Keratinocyte (primary cell): ENCODE measurements around the gene MAP3K20. TPM values are rescaled to one million over a fixed set of nuclear protein-coding genes. Genes with fewer than 3 reads are reported as not detected.

ENCODE experiments used
- DNase-seq: peaks from one replicate; pipeline ENCODE4 v3.0.0-alpha.2; 2011; ENCODE audit warnings: low read depth, missing footprints, low spot score
- FAIRE-seq: peaks from 2 replicates; lab custom pipeline; 2011; peaks lifted over from hg19 to GRCh38; lab: Jason Lieb, UNC
- H2AFZ ChIP-seq: 2 replicates; pipeline ENCODE4 v1.6.0; 2012; ENCODE audit warnings: low read length, control low read depth, inconsistent platforms; ENCODE audit not compliant: control insufficient read depth
- H3K27ac ChIP-seq: 2 replicates; pipeline ENCODE4 v1.5.1; 2011; ENCODE audit warnings: low read length; ENCODE audit not compliant: control insufficient read depth, insufficient read depth
- H3K27me3 ChIP-seq: 3 replicates; pipeline ENCODE4 v1.6.0; 2011; ENCODE audit warnings: low read length; ENCODE audit not compliant: control insufficient read depth, insufficient read depth; ENCODE audit errors: extremely low read depth
- H3K36me3 ChIP-seq, 2 experiments: 2 replicates in 1 of 2; 3 replicates in 1 of 2; pipeline ENCODE4 v1.5.1; 2011; ENCODE audit warnings: low read length in 2 of 2, mild to moderate bottlenecking in 1 of 2; ENCODE audit not compliant: control insufficient read depth in 2 of 2, insufficient read depth in 2 of 2; ENCODE audit errors: extremely low read depth in 1 of 2
- H3K4me1 ChIP-seq: 3 replicates; pipeline ENCODE4 v1.5.1; 2011; ENCODE audit warnings: low read length; ENCODE audit not compliant: control insufficient read depth, insufficient read depth; ENCODE audit errors: extremely low read depth
- H3K4me2 ChIP-seq: 3 replicates; pipeline ENCODE4 v1.6.0; 2011; ENCODE audit warnings: low read depth, low read length; ENCODE audit not compliant: control insufficient read depth, insufficient read depth; ENCODE audit errors: extremely low read depth
- H3K4me3 ChIP-seq, 3 experiments: fragments of 200-600 bp in 1 of 3; sonication (generic) in 1 of 3; 2 replicates in 2 of 3; 3 replicates in 1 of 3; pipeline ENCODE4 v1.5.1; 2011 to 2016; ENCODE audit warnings: low read length in 3 of 3, mild to moderate bottlenecking in 3 of 3, control low read depth in 2 of 3, inconsistent platforms in 1 of 3, low read depth in 1 of 3, mixed read lengths in 1 of 3, mixed run types in 1 of 3, moderate library complexity in 1 of 3; ENCODE audit not compliant: control insufficient read depth in 2 of 3, insufficient read depth in 2 of 3; ENCODE audit errors: extremely low read depth in 1 of 3
- H3K79me2 ChIP-seq: 2 replicates; pipeline ENCODE4 v1.6.0; 2012; ENCODE audit warnings: low read length; ENCODE audit not compliant: control insufficient read depth, insufficient read depth
- H3K9ac ChIP-seq: 3 replicates; pipeline ENCODE4 v1.6.0; 2011; ENCODE audit warnings: low read length; ENCODE audit not compliant: control insufficient read depth, insufficient read depth; ENCODE audit errors: extremely low read depth
- H3K9me1 ChIP-seq: 3 replicates; pipeline ENCODE4 v1.6.0; 2011; ENCODE audit warnings: low read length; ENCODE audit not compliant: control insufficient read depth, insufficient read depth; ENCODE audit errors: extremely low read depth
- H3K9me3 ChIP-seq: 2 replicates; pipeline ENCODE4 v1.5.1; 2012; ENCODE audit warnings: low read depth, low read length; ENCODE audit not compliant: control insufficient read depth
- H4K20me1 ChIP-seq: 3 replicates; pipeline ENCODE4 v1.6.0; 2011; ENCODE audit warnings: low read length; ENCODE audit not compliant: control insufficient read depth, insufficient read depth; ENCODE audit errors: extremely low read depth
- CTCF ChIP-seq, 3 experiments: IDR thresholded peaks in 1 of 3; conservative IDR thresholded peaks in 1 of 3; optimal IDR thresholded peaks in 1 of 3; 2 replicates in 2 of 3; 3 replicates in 1 of 3; pipeline versions ENCODE3 to v1.5.1; 2011; ENCODE audit warnings: low read length in 3 of 3, mild to moderate bottlenecking in 3 of 3, moderate library complexity in 2 of 3, control low read depth in 1 of 3, inconsistent platforms in 1 of 3; ENCODE audit not compliant: insufficient read depth in 2 of 3; ENCODE audit errors: extremely low read depth in 1 of 3
- EZH2 ChIP-seq: IDR thresholded peaks from one replicate; pipeline ENCODE4 v1.6.1; 2012; ENCODE audit warnings: inconsistent platforms, mild to moderate bottlenecking, low read length, moderate library complexity
- dilution Hi-C: fragments of 300-500 bp; cut with MboI; formaldehyde crosslinking; loops from one replicate; pipeline ENCODE4 v1.7.0; 2020; ENCODE audit warnings: low sequenced_read_pairs; ENCODE audit not compliant: extremely low pct_ligation_motif_present
- polyA plus RNA-seq, 5 experiments: library from polyadenylated mRNA; depleted of rRNA in 3 of 5; stranded (reverse) in 3 of 5; stranded (forward) in 1 of 5; unstranded in 1 of 5; fragments of >200 nt; gene quantifications; 1 replicate in 1 of 5; 2 replicates in 3 of 5; 3 replicates in 1 of 5; pipeline versions ENCODE4 v1.2.1 to v1.2.3, GENCODE V29; 2011 to 2012; ENCODE audit warnings: missing spikeins in 2 of 5, low read depth in 1 of 5, low replicate concordance in 1 of 5

The MAP3K20 gene
- polyA plus RNA-seq, 1 donor (not counting 4 experiments of a cell fraction or from before 2014, with no cell fraction given): 31.7 TPM

- dilution Hi-C loops: no loop called here
- H4K20me1 ChIP-seq: no peaks in the 10 kb centered on the region
- no peak overlapping the region for H3K27ac ChIP-seq
- no peak for DNase-seq
- H3K9me1 ChIP-seq: no peaks in the 10 kb centered on the region
- FAIRE-seq: no peak
- no peaks in the 10 kb centered on the region for H3K36me3 ChIP-seq
- no peaks in the 10 kb centered on the region for H3K79me2 ChIP-seq
- H3K4me3 ChIP-seq: no peak overlapping the region
- H3K27me3 ChIP-seq: no peaks in the 10 kb centered on the region
- peaks cover 6% of the 10 kb centered on the region for H3K4me1 ChIP-seq
- no peaks in the 10 kb centered on the region for H3K9me3 ChIP-seq
- H3K9ac ChIP-seq: no peak overlapping the region
- no peak overlapping the region for H3K4me2 ChIP-seq
- TF ChIP-seq CTCF (optimal IDR thresholded peaks at IDR 0.05 in 1 of 3, IDR thresholded peaks at IDR 0.05 in 1 of 3, conservative IDR thresholded peaks at IDR 0.05 in 1 of 3; ENCODE audit: extremely low read depth in 1 of 3, insufficient read depth in 2 of 3, low read length in 3 of 3): no peak
- TF ChIP-seq EZH2: no peak
- no peak overlapping the region for H2AFZ ChIP-seq
Measured at GRCh38 chr2:173288561-173288960, 212.9 kb downstream of the MAP3K20 start.

- no peak overlapping the region for H3K9ac ChIP-seq
- DNase-seq (no peak), FAIRE-seq (no peak)
- no peak overlapping the region for H3K4me3 ChIP-seq
- H3K27ac ChIP-seq: no peak overlapping the region
- no peaks in the 10 kb centered on the region for H4K20me1 ChIP-seq
- H3K27me3 ChIP-seq: no peaks in the 10 kb centered on the region
- dilution Hi-C loops: no loop called here
- H3K79me2 ChIP-seq: no peaks in the 10 kb centered on the region
- H3K9me1 ChIP-seq: no peaks in the 10 kb centered on the region
- H3K4me1 ChIP-seq: peaks cover 3% of the 10 kb centered on the region
- TF ChIP-seq CTCF (optimal IDR thresholded peaks at IDR 0.05 in 1 of 3, IDR thresholded peaks at IDR 0.05 in 1 of 3, conservative IDR thresholded peaks at IDR 0.05 in 1 of 3; ENCODE audit: extremely low read depth in 1 of 3, insufficient read depth in 2 of 3, low read length in 3 of 3) (no peak), EZH2 (no peak)
- no peaks in the 10 kb centered on the region for H3K36me3 ChIP-seq
- H2AFZ ChIP-seq: no peak overlapping the region
- no peak overlapping the region for H3K4me2 ChIP-seq
- no peaks in the 10 kb centered on the region for H3K9me3 ChIP-seq
Measured at GRCh38 chr2:173290046-173290445, 214.4 kb downstream of the MAP3K20 start.
